Bronchial epithelial cell (primary cell): ENCODE data around the gene MYO3B. TPM values are rescaled to one million over a fixed set of nuclear protein-coding genes. Genes with fewer than 3 reads are reported as not detected.

Experiments used
- DNase-seq: peaks from one replicate; pipeline ENCODE4 v3.0.0-alpha.2; 2010; ENCODE audit warnings: low read depth
- FAIRE-seq: peaks from 2 replicates; lab custom pipeline; 2011; peaks lifted over from hg19 to GRCh38; lab: Jason Lieb, UNC
- H3K27me3 ChIP-seq: 2 replicates; pipeline ENCODE4 v1.5.1; 2011; ENCODE audit warnings: low read length; ENCODE audit not compliant: control insufficient read depth, insufficient read depth
- H3K36me3 ChIP-seq: 2 replicates; pipeline ENCODE4 v1.5.1; 2011; ENCODE audit warnings: low read length; ENCODE audit not compliant: control insufficient read depth, insufficient read depth
- H3K4me3 ChIP-seq: 2 replicates; pipeline ENCODE4 v1.5.1; 2011; ENCODE audit warnings: mild to moderate bottlenecking, low read depth, low read length, control low read depth
- CTCF ChIP-seq: IDR thresholded peaks from 2 replicates; pipeline ENCODE4 v1.5.1; 2011; ENCODE audit warnings: mild to moderate bottlenecking, moderate library complexity, low read length, control low read depth, inconsistent platforms; ENCODE audit not compliant: insufficient read depth, severe bottlenecking
- total RNA-seq: library from RNA; depleted of rRNA; stranded (reverse); fragments of >200 nt; gene quantifications from 2 replicates; pipeline ENCODE4 v1.2.1, GENCODE V29; 2014

The MYO3B gene
- total RNA-seq, 1 donor from 2014 or later: under 0.01 TPM

DNA sequence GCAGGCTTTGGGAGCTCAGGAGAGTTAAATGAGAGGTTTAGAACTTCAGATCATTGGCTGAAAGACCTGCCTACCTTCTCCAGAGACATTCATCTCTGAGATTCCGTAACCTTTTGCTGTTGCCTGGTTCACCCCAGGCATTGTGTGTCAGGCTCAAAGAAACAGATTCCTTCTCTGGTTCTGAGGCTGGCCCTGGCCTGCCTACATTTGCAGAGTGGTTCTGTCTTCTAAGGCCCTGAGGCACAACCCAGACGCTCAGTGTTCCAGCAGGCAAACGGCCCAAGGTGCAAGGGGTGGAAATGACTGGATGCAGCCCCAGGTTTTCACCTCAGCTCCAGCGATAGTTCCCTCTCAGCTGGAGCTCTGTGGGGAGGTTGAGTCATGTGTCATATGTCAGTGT lies 48.3 kb downstream of the MYO3B start:
- Histone ChIP-seq H3K4me3 (no peak overlapping the region), H3K27me3 (no peaks in the 10 kb centered on the region), H3K36me3 (no peaks in the 10 kb centered on the region)
- DNase-seq: no peak
- no peak for TF ChIP-seq CTCF
- no peak for FAIRE-seq

GRCh38 chr2:170227507-170227947 lies 49.6 kb downstream of the MYO3B start:
- no peak overlapping the region for H3K4me3 ChIP-seq
- no peak for FAIRE-seq

DNA sequence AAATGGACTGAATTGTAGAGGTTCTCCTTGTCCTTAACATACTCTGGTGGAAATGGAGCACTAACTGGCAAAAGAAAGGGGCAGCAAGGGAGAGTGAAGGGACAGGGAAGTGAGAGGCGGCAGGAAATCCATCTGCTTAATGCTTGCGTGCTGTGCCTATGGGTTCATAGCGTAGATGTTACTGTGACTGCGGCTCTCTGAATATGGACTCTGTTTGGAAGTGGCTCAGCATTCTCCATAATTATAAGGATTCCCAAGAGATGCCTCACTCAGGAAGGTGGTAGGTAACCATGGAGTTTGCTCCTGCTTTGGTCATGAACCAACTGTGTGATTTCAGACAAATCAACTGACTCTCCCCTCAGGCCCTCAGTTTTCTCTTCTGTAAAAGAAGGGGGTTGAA lies 50.0 kb downstream of the MYO3B start:
- no peak overlapping the region for H3K4me3 ChIP-seq
- FAIRE-seq (no peak), DNase-seq (no peak)
- TF ChIP-seq CTCF: no peak
- H3K27me3 ChIP-seq: no peaks in the 10 kb centered on the region
- no peaks in the 10 kb centered on the region for H3K36me3 ChIP-seq

More at GRCh38 chr2:170227507-170227947, 49.6 kb downstream of the MYO3B start:
- DNase-seq: no peak
- TF ChIP-seq CTCF: no peak
- Histone ChIP-seq H3K36me3 (no peaks in the 10 kb centered on the region), H3K27me3 (no peaks in the 10 kb centered on the region)

DNA sequence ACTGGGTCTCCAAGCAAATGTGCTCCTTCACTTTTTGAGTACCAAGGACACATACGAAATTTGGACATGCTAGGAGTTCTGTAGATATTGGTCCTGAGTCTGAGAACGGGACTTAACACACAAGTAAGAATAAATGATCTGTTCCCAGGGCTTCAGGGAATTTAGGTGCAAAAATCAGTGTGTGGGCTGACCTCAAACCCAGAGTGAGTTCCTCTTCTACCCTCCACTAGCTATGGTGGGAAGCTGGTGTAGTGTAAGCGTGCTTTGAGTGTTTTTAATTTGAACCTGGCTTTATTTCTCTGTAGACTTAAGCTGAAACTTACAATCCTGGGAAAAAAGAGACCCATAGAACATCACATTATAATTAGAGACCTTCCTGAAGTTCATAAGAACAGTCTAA lies 50.5 kb downstream of the MYO3B start:
- no peaks in the 10 kb centered on the region for H3K36me3 ChIP-seq
- no peaks in the 10 kb centered on the region for H3K27me3 ChIP-seq
- TF ChIP-seq CTCF: no peak
- FAIRE-seq (no peak), DNase-seq (no peak)
- H3K4me3 ChIP-seq: no peak overlapping the region

GRCh38 chr2:170229125-170229524 lies 51.2 kb downstream of the MYO3B start:
- FAIRE-seq: no peak
- H3K27me3 ChIP-seq: no peaks in the 10 kb centered on the region
- H3K4me3 ChIP-seq: no peak overlapping the region
- no peaks in the 10 kb centered on the region for H3K36me3 ChIP-seq
- no peak for TF ChIP-seq CTCF
- no peak for DNase-seq

DNA sequence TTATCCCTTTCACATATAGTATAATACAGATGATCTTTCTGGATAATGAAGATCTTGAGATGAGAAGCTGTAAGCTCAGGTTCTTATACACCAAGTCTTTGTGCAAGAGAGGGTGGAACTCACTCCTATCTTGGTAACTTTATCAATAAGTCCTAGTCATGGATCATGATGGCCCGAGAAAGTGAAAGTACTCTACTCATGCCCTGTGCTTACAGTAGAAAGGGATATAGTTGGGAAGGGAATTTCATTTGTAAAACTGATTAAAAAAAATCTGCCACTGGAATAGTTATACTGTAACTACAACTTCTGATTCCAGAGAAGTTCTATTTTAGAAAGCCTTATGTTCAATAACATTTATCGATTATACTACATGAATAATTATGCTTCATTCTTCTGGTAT lies 51.8 kb downstream of the MYO3B start:
- DNase-seq (no peak), FAIRE-seq (no peak)
- Histone ChIP-seq H3K36me3 (no peaks in the 10 kb centered on the region), H3K27me3 (no peaks in the 10 kb centered on the region), H3K4me3 (no peak overlapping the region)
- TF ChIP-seq CTCF: no peak
